RWPE2 (cell line): Measurements from ENCODE around the gene TMCC3.

ENCODE experiments used
- ATAC-seq: fragments of 200-7000 bp; cut with Tn5 transposase; 3 replicates; pipeline ENCODE4 v1.9.1; 2021; ENCODE audit warnings: low read depth
- DNase-seq: peaks from one replicate; pipeline ENCODE4 v3.0.0-alpha.2; 2020; ENCODE audit warnings: low spot score
- H3K27ac ChIP-seq: fragments of 450-650 bp; 2 replicates; pipeline ENCODE4 v1.5.1; 2017; ENCODE audit warnings: mild to moderate bottlenecking; ENCODE audit not compliant: poor library complexity, severe bottlenecking
- H3K27me3 ChIP-seq: fragments of 250-450 bp; sonication (Bioruptor Pico); 2 replicates; pipeline ENCODE4 v1.5.1; 2021; ENCODE audit warnings: mild to moderate bottlenecking, moderate library complexity; ENCODE audit not compliant: insufficient read depth, poor library complexity, severe bottlenecking
- H3K36me3 ChIP-seq: fragments of 250-450 bp; sonication (Bioruptor Pico); 2 replicates; pipeline ENCODE4 v1.5.1; 2020; ENCODE audit warnings: low read depth, mild to moderate bottlenecking, moderate library complexity
- H3K4me1 ChIP-seq: fragments of 250-450 bp; sonication (Bioruptor Pico); 2 replicates; pipeline ENCODE4 v1.5.1; 2021; ENCODE audit warnings: mild to moderate bottlenecking, moderate library complexity; ENCODE audit not compliant: insufficient read depth, poor library complexity, severe bottlenecking
- H3K4me3 ChIP-seq: fragments of 250-450 bp; sonication (Bioruptor Pico); 2 replicates; pipeline ENCODE4 v1.5.1; 2021; ENCODE audit warnings: mild to moderate bottlenecking, moderate library complexity; ENCODE audit not compliant: severe bottlenecking
- H3K9me3 ChIP-seq: fragments of 250-450 bp; sonication (Bioruptor Pico); 2 replicates; pipeline ENCODE4 v1.5.1; 2021; ENCODE audit warnings: mild to moderate bottlenecking, moderate library complexity; ENCODE audit not compliant: severe bottlenecking
- TF ChIP-seq, protein P1 (sequence below): fragments of 450-650 bp; IDR thresholded peaks from one replicate; pipeline ENCODE4 v1.5.1; 2017; ENCODE audit warnings: mild to moderate bottlenecking, moderate library complexity; ENCODE audit not compliant: poor library complexity, severe bottlenecking

TMCC3 gene

DNA sequence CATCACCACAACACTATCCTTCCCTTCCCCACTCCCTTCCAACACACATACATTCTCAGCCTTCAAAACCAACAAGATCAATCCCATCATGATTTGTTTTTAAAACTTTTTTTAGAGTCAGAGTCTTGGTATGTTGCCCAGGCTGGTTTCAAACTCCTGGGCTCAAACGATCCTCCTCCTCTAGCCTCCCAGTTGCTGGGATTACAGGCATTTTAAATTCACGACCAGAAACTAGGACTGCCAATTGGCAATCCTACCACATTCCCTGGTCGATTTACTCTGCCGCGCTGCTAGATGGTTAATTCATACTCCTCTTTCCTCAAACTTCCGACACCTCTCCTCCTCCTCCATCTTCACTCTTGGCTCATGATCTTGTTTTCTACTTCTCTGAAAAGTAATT is 37.5 kb upstream of the TMCC3 start:
- DNase-seq (no peak), ATAC-seq (no peak)
- Histone ChIP-seq H3K9me3 (no peaks in the 10 kb centered on the region), H3K27me3 (no peaks in the 10 kb centered on the region), H3K27ac (no peak overlapping the region), H3K4me3 (no peak overlapping the region), H3K4me1 (no peaks in the 10 kb centered on the region), H3K36me3 (no peaks in the 10 kb centered on the region)
- TF ChIP-seq, protein P1, sequence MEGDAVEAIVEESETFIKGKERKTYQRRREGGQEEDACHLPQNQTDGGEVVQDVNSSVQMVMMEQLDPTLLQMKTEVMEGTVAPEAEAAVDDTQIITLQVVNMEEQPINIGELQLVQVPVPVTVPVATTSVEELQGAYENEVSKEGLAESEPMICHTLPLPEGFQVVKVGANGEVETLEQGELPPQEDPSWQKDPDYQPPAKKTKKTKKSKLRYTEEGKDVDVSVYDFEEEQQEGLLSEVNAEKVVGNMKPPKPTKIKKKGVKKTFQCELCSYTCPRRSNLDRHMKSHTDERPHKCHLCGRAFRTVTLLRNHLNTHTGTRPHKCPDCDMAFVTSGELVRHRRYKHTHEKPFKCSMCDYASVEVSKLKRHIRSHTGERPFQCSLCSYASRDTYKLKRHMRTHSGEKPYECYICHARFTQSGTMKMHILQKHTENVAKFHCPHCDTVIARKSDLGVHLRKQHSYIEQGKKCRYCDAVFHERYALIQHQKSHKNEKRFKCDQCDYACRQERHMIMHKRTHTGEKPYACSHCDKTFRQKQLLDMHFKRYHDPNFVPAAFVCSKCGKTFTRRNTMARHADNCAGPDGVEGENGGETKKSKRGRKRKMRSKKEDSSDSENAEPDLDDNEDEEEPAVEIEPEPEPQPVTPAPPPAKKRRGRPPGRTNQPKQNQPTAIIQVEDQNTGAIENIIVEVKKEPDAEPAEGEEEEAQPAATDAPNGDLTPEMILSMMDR, result no peak

DNA sequence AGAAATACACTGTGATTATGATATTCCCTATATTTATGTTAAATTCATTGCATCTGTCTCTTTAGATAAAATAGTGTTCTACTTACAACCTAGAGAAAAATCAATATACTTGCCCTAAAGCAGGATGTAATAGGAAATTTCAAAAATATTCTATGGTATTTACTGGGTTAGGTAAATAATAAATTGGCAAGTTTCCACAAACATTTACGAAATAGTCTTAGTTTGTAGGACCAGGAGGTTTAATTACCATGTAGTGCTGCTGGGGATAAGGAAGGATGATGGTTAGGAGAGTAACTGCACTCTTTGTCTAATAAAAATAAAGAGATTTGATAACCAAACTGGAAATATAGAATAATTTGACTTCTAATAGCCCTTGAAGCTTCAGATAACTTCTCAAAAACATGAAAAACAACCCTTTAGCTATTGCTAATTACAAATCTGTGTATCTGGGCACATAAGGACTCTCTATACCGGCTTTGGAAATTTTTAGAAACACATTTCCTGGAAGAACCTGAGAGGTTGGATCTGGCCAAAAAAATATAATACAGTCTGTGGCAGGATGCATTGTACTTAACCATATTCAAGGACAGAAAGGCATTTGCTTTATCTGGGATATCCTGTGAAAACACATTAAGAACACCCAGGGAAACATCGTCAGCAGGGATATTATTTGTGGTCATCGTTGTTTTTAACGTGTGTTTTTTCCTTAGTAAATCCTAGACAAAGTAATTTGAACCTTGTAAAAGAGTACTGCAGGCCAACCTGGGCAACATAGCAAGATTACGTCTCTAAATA is 36.7 kb upstream of the TMCC3 start:
- ATAC-seq, result no peak; the same call in 2 of the 3 replicates
- H3K4me3 ChIP-seq, result no peak overlapping the region
- DNase-seq, result no peak

DNA sequence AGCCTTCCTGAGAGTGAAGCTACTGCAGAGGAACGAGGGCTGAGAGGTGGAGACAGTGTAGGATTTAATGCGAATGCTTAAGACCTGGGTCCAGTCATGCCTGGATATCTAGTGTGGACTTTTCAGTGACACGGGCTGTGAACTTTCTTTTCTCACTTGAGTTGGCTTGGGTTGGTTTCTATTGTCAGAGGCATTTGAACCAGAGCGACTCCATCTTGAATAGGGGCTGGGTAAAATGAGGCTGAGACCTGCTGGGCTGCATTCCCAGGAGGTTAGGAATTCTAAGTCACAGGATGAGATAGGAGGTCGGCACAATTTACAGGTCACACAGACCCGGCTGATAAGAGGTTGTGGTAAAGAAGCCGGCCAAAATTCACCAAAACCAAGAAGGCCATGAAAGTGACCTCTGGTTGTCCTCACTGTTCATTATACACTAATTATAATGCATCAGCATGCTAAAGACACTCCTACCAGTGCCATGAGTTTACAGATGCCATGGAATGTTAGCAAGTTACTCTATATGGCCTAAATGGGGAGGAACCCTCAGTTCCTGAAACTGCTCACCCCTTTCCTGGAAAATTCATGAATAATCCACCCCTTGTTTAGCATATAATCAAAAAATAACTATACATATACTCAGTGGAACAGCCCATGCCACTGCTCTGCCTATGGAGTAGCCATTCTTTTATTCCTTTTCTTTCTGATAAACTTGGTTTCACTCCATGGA is 34.2 kb upstream of the TMCC3 start:
- ATAC-seq (no peak), DNase-seq (no peak)
- Histone ChIP-seq H3K4me1 (no peaks in the 10 kb centered on the region), H3K27ac (no peak overlapping the region), H3K4me3 (no peak overlapping the region), H3K36me3 (no peaks in the 10 kb centered on the region), H3K9me3 (no peaks in the 10 kb centered on the region), H3K27me3 (no peaks in the 10 kb centered on the region)
- TF ChIP-seq, protein P1, result no peak

More for the DNA sequence above, 36.7 kb upstream of the TMCC3 start:
- no peaks in the 10 kb centered on the region for H3K36me3 ChIP-seq
- H3K27me3 ChIP-seq, result no peaks in the 10 kb centered on the region
- H3K27ac ChIP-seq, result no peak overlapping the region
- no peaks in the 10 kb centered on the region for H3K4me1 ChIP-seq
- H3K9me3 ChIP-seq, result no peaks in the 10 kb centered on the region
- TF ChIP-seq, protein P1, result no peak

DNA sequence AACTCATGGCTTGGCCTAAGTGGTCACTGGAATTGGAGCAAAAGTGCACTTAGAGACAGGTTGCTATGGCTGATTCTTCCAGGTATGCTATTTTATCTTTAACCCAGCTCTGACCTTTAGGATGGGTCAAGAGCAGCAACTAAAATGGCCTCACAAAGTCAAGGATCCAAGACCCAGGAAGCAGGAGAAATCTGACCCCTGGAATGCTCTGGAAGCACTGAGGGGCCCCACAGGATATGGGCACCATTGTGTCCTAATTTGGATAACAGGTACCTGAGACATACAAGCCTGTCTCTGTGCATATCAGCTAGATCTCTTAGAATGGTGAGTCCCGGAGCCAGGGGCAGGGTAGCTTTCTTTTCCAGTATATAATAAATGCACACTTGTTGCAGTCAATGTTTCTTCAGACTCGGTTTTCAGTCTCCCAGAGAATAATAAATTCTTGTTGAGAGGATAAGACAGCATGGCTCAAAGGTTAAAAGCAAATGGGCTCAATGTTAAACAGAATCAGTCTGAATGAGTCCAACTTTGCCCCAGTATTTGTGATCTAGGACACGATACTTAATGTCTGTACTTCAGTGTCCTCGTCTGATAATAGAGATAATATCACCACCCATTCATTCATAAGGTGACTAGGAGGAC is 29.3 kb upstream of the TMCC3 start:
- TF ChIP-seq, protein P1, result no peak
- Histone ChIP-seq H3K9me3 (no peaks in the 10 kb centered on the region), H3K27me3 (no peaks in the 10 kb centered on the region), H3K4me3 (no peak overlapping the region), H3K4me1 (no peaks in the 10 kb centered on the region), H3K36me3 (no peaks in the 10 kb centered on the region), H3K27ac (no peak overlapping the region)
- ATAC-seq (no peak), DNase-seq (no peak)
